IMR-90 (cell line): Measurements from ENCODE around the gene TOM1L1. TPM values are rescaled to one million over a fixed set of nuclear protein-coding genes. Genes with fewer than 3 reads are reported as not detected.

ENCODE experiments used
- ATAC-seq: fragments of 200-7000 bp; cut with Tn5 transposase; 2 replicates; pipeline ENCODE4 v1.9.1; 2020; ENCODE audit warnings: low read depth, mild to moderate bottlenecking, moderate library complexity
- BruUV-seq: library from RNA; stranded (reverse); fragments of 400-500 nt; replicated peaks from 2 replicates; lab custom pipeline; 2021; lab: Mats Ljungman, UMichigan
- CTCF ChIA-PET: fragments of 300-600 bp; formaldehyde crosslinking; extraction: SDS; loops from one replicate; lab custom pipeline; 2021; ENCODE audit warnings: antibody characterized with exemption; lab: Yijun Ruan, JAX
- POLR2A ChIA-PET: fragments of 300-600 bp; sonication (Branson Sonifier 250); formaldehyde crosslinking; loops from one replicate; lab custom pipeline; 2022; ENCODE audit warnings: antibody characterized with exemption; ENCODE audit not compliant: unreplicated experiment; lab: Charles Lee
- DNase-seq: peaks from one replicate; pipeline ENCODE4 v3.0.0; 2013
- H2AFZ ChIP-seq: replicated peaks from 2 replicates; pipeline ENCODE3; 2013; ENCODE audit warnings: low read length, mild to moderate bottlenecking; ENCODE audit not compliant: poor library complexity
- H2AK5ac ChIP-seq: 2 replicates; pipeline ENCODE4 v1.6.1; 2013; ENCODE audit warnings: low read depth, low read length, inconsistent platforms
- H2AK9ac ChIP-seq: replicated peaks from 2 replicates; pipeline ENCODE3; 2013; ENCODE audit warnings: mild to moderate bottlenecking, low read depth, low read length, moderate library complexity; ENCODE audit not compliant: poor library complexity
- H2BK120ac ChIP-seq: 2 replicates; pipeline ENCODE4 v1.6.1; 2013; ENCODE audit warnings: low read depth, low read length, inconsistent platforms
- H2BK15ac ChIP-seq: 3 replicates; pipeline ENCODE4 v1.6.1; 2013; ENCODE audit warnings: low read depth, low read length, inconsistent platforms
- H2BK20ac ChIP-seq: 2 replicates; pipeline ENCODE4 v1.6.1; 2013; ENCODE audit warnings: low read depth, mild to moderate bottlenecking, inconsistent platforms, low read length, moderate library complexity
- H2BK5ac ChIP-seq: 2 replicates; pipeline ENCODE4 v1.6.1; 2013; ENCODE audit warnings: mild to moderate bottlenecking, low read depth, low read length, inconsistent platforms; ENCODE audit not compliant: poor library complexity, severe bottlenecking
- H3K14ac ChIP-seq: replicated peaks from 2 replicates; pipeline ENCODE4 v1.6.1; 2013; ENCODE audit warnings: low read depth, low read length, inconsistent platforms
- H3K18ac ChIP-seq: 2 replicates; pipeline ENCODE4 v1.6.1; 2013; ENCODE audit warnings: low read depth, low read length, control low read depth
- H3K23ac ChIP-seq: 2 replicates; pipeline ENCODE4 v1.6.1; 2013; ENCODE audit warnings: low read depth, low read length, inconsistent platforms
- H3K27ac ChIP-seq: 2 replicates; pipeline ENCODE4 v1.5.1; 2013; ENCODE audit warnings: mild to moderate bottlenecking, control low read depth, low read length; ENCODE audit not compliant: insufficient read depth
- H3K27me3 ChIP-seq: 2 replicates; pipeline ENCODE4 v1.6.1; 2013; ENCODE audit warnings: low read length; ENCODE audit not compliant: control insufficient read depth, insufficient read depth
- H3K36me3 ChIP-seq: 2 replicates; pipeline ENCODE4 v1.6.1; 2013; ENCODE audit warnings: low read length, mixed read lengths; ENCODE audit not compliant: control insufficient read depth, insufficient read depth
- H3K4ac ChIP-seq: 2 replicates; pipeline ENCODE4 v1.6.1; 2013; ENCODE audit warnings: low read depth, low read length, inconsistent platforms
- H3K4me1 ChIP-seq: 2 replicates; pipeline ENCODE4 v1.6.1; 2013; ENCODE audit warnings: low read length, mixed read lengths; ENCODE audit not compliant: control insufficient read depth, insufficient read depth
- H3K4me2 ChIP-seq: 2 replicates; pipeline ENCODE4 v1.6.1; 2013; ENCODE audit warnings: low read depth, mild to moderate bottlenecking, control low read depth, low read length, moderate library complexity
- H3K4me3 ChIP-seq: 2 replicates; pipeline ENCODE4 v1.5.1; 2013; ENCODE audit warnings: low read depth, mild to moderate bottlenecking, control low read depth, low read length, moderate library complexity; ENCODE audit not compliant: insufficient read depth
- H3K56ac ChIP-seq: 2 replicates; pipeline ENCODE4 v1.6.1; 2013; ENCODE audit warnings: low read length, inconsistent platforms; ENCODE audit not compliant: insufficient read depth; ENCODE audit errors: extremely low read depth
- H3K79me1 ChIP-seq, 2 experiments: 2 replicates each; pipeline ENCODE4 v1.6.1; 2013; ENCODE audit warnings: low read length in 2 of 2, inconsistent platforms in 1 of 2, low read depth in 1 of 2
- H3K9ac ChIP-seq: 2 replicates; pipeline ENCODE4 v1.6.1; 2013; ENCODE audit warnings: low read depth, low read length, control low read depth
- H3K9me1 ChIP-seq: 2 replicates; pipeline ENCODE4 v1.6.1; 2013; ENCODE audit warnings: low read length, inconsistent platforms; ENCODE audit not compliant: insufficient read depth
- H3K9me3 ChIP-seq: 2 replicates; pipeline ENCODE4 v1.6.1; 2013; ENCODE audit warnings: low read length; ENCODE audit not compliant: control insufficient read depth, insufficient read depth
- H4K20me1 ChIP-seq: 2 replicates; pipeline ENCODE4 v1.6.1; 2013; ENCODE audit warnings: low read length, inconsistent platforms; ENCODE audit not compliant: insufficient read depth
- H4K5ac ChIP-seq: 2 replicates; pipeline ENCODE4 v1.6.1; 2013; ENCODE audit warnings: mild to moderate bottlenecking, low read depth, low read length, control low read depth
- H4K8ac ChIP-seq, 2 experiments: 2 replicates each; pipeline ENCODE4 v1.6.1; 2013; ENCODE audit warnings: low read depth in 2 of 2, low read length in 2 of 2, control low read depth in 1 of 2, inconsistent platforms in 1 of 2
- H4K91ac ChIP-seq: 2 replicates; pipeline ENCODE4 v1.6.1; 2013; ENCODE audit warnings: low read depth, low read length, inconsistent platforms; ENCODE audit not compliant: insufficient read depth
- BHLHE40 ChIP-seq: fragments of 150-350 bp; IDR thresholded peaks from 2 replicates; pipeline ENCODE4 v1.6.1; 2016; ENCODE audit warnings: mild to moderate bottlenecking, low read depth, low read length
- CEBPB ChIP-seq: IDR thresholded peaks from 2 replicates; pipeline ENCODE4 v1.6.1; 2012; ENCODE audit warnings: low read depth, low read length, improper control_type of control experiment
- CTCF ChIP-seq: conservative IDR thresholded peaks from 2 replicates; pipeline ENCODE4 v1.5.1; 2012; ENCODE audit warnings: mild to moderate bottlenecking, low read depth, low read length, improper control_type of control experiment
- FOS ChIP-seq: fragments of 150-350 bp; IDR thresholded peaks from 2 replicates; pipeline ENCODE4 v1.6.1; 2016; ENCODE audit warnings: low read depth, low read length
- MAFK ChIP-seq: IDR thresholded peaks from 2 replicates; pipeline ENCODE4 v1.6.1; 2012; ENCODE audit warnings: low read depth, low read length, improper control_type of control experiment
- MAZ ChIP-seq: IDR thresholded peaks from 2 replicates; pipeline ENCODE4 v1.6.1; 2012; ENCODE audit warnings: low read depth, mild to moderate bottlenecking, low read length, improper control_type of control experiment, moderate library complexity, borderline replicate concordance
- MXI1 ChIP-seq: IDR thresholded peaks from 2 replicates; pipeline ENCODE4 v1.6.1; 2012; ENCODE audit warnings: low read depth, mild to moderate bottlenecking, low read length, moderate library complexity, borderline replicate concordance
- NFE2L2 ChIP-seq: fragments of 150-350 bp; IDR thresholded peaks from 2 replicates; pipeline ENCODE4 v1.6.1; 2016; ENCODE audit warnings: low read depth, mild to moderate bottlenecking, low read length
- POLR2A ChIP-seq: IDR thresholded peaks from 2 replicates; pipeline ENCODE4 v1.6.1; 2012; ENCODE audit warnings: mild to moderate bottlenecking, low read depth, low read length
- RAD21 ChIP-seq: IDR thresholded peaks from 2 replicates; pipeline ENCODE4 v1.6.1; 2012; ENCODE audit warnings: low read length, improper control_type of control experiment
- RFX5 ChIP-seq: IDR thresholded peaks from 2 replicates; pipeline ENCODE4 v1.8.0; 2012; ENCODE audit warnings: low read depth, mild to moderate bottlenecking, low read length, moderate library complexity
- SMC3 ChIP-seq: fragments of 150-350 bp; IDR thresholded peaks from 2 replicates; pipeline ENCODE4 v1.6.1; 2016; ENCODE audit warnings: low read depth, mild to moderate bottlenecking, antibody characterized with exemption, low read length, moderate library complexity
- WGBS, 2 experiments: methylation state at CpG; one replicate each; pipeline versions ENCODE4 v1.1.5 to v1.1.7; 2013; ENCODE audit warnings: missing lambda C conversion rate in 2 of 2; ENCODE audit not compliant: insufficient read length in 1 of 2; ENCODE audit errors: extremely low coverage in 2 of 2; 5-methylcytosine and 5-hydroxymethylcytosine counted together
- dilution Hi-C: fragments of 300-500 bp; cut with HindIII; formaldehyde crosslinking; loops from one replicate; pipeline ENCODE4 v1.14.3; 2018; ENCODE audit warnings: low sequenced_read_pairs; ENCODE audit not compliant: unreplicated experiment
- in situ Hi-C: fragments of 300-500 bp; cut with MboI; formaldehyde crosslinking; loops from 3 replicates; pipeline ENCODE4 v1.14.3; 2019; ENCODE audit warnings: low sequenced_read_pairs, inconsistent platforms, mixed read lengths
- intact Hi-C: fragments of 100-400 bp; cut with micrococcal nuclease; formaldehyde crosslinking; loops from 2 replicates; pipeline ENCODE4 v1.10.0; 2022
- polyA plus RNA-seq, 3 experiments: library from polyadenylated mRNA; depleted of rRNA; stranded (reverse); fragments of >200 nt; gene quantifications; 2 replicates each; pipeline ENCODE4 v1.2.3, GENCODE V29; 2012; ENCODE audit warnings: low replicate concordance in 1 of 3
- total RNA-seq: library from RNA; depleted of rRNA; stranded (reverse); fragments of >200 nt; gene quantifications from 2 replicates; pipeline ENCODE4 v1.2.3, GENCODE V29; 2012
- TF ChIP-seq, protein P1 (sequence below): fragments of 150-350 bp; IDR thresholded peaks from 2 replicates; pipeline ENCODE4 v1.6.1; 2016; ENCODE audit warnings: low read depth, mild to moderate bottlenecking, low read length, moderate library complexity, borderline replicate concordance
- TF ChIP-seq, protein P2 (sequence below): fragments of 150-350 bp; IDR thresholded peaks from 2 replicates; pipeline ENCODE4 v1.6.1; 2017; ENCODE audit warnings: mild to moderate bottlenecking, antibody characterized with exemption, low read length, low read depth

The TOM1L1 gene
- total and polyA plus RNA-seq, 2 of the 4 experiments (the other 2 are of a cell fraction): 13.0 to 20.1 TPM

DNA sequence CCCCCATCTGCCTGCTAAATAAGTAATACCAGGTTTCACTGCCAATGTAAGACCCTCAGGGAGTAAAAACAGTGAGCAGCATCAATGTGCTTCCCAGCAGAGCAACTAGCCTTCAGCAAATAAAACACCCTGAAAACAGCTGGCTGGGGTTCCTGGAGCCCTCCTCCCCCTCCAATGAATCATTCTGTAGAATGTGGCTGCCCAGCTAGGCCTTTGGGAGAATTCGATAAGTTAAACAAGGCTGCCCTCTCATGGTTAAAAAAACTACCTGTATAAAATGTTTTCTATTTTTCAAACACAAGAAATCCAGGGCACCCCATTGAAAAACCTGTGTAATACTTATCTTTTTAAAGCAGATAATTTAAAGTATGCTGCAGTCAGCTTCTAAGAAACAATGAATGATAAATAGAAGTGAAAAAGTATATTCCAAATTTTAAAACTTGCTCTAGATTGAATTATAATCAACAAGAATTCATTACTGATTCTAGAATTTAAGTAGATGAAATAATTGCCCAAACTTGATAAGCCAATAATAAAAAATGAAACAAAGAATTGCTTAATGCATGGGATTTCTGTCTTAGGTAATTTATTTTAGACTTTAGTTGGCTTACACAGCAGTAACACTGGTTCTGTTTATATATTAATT is 9.4 kb upstream of the TOM1L1 start:
- Histone ChIP-seq H2BK120ac (no peak overlapping the region), H2AK5ac (no peak overlapping the region), H3K79me1 (no peaks in the 10 kb centered on the region), H2AK9ac (no peak overlapping the region), H3K23ac (no peak overlapping the region), H3K9me1 (no peaks in the 10 kb centered on the region), H3K36me3 (no peaks in the 10 kb centered on the region), H3K4ac (no peak overlapping the region), H2BK15ac (no peak overlapping the region), H3K9me3 (no peaks in the 10 kb centered on the region), H2BK5ac (no peak overlapping the region), H3K4me2 (no peak overlapping the region), H2AFZ (no peak overlapping the region), H3K14ac (no peak overlapping the region), H4K8ac (no peak overlapping the region), H3K27ac (no peak overlapping the region), H2BK20ac (no peak overlapping the region), H4K20me1 (no peaks in the 10 kb centered on the region), H4K5ac (no peak overlapping the region), H3K9ac (no peak overlapping the region), H4K91ac (no peak overlapping the region), H3K4me3 (no peak overlapping the region), H3K4me1 (no peaks in the 10 kb centered on the region), H3K56ac (no peak overlapping the region), H3K27me3 (peaks cover 6% of the 10 kb centered on the region), H3K18ac (no peak overlapping the region)
- ChIA-PET POLR2A (no interaction called here), CTCF (interaction anchor here (0.7 kb wide), 1 partner anchor 9 kb away, joined by 4 read pairs; no protein-coding TSS in a partner anchor)
- in situ Hi-C loops (no loop called here), dilution Hi-C loops (no loop called here), intact Hi-C loops (no loop called here)
- WGBS, 2 experiments: no CpG with 5 or more reads among the region's 1 CpG
- BruUV-seq: no TSS peak
- peak; percentile 98 for ATAC-seq
- peak; percentile 73 for DNase-seq
- no peak for TF ChIP-seq BHLHE40
- TF ChIP-seq MAFK: no peak
- peak; percentile 82 for TF ChIP-seq RAD21
- TF ChIP-seq MXI1: no peak
- TF ChIP-seq MAZ: peak; percentile 55; the same call in 1 of the 2 replicates
- no peak for TF ChIP-seq NFE2L2
- no peak for TF ChIP-seq CEBPB
- TF ChIP-seq FOS: 0 out of 2 replicates have a peak, but pooled peaks have one; percentile 33
- no peak for TF ChIP-seq POLR2A
- peak; percentile 64 for TF ChIP-seq SMC3
- TF ChIP-seq, protein P1, sequence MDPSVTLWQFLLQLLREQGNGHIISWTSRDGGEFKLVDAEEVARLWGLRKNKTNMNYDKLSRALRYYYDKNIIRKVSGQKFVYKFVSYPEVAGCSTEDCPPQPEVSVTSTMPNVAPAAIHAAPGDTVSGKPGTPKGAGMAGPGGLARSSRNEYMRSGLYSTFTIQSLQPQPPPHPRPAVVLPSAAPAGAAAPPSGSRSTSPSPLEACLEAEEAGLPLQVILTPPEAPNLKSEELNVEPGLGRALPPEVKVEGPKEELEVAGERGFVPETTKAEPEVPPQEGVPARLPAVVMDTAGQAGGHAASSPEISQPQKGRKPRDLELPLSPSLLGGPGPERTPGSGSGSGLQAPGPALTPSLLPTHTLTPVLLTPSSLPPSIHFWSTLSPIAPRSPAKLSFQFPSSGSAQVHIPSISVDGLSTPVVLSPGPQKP: no peak
- TF ChIP-seq, protein P2, sequence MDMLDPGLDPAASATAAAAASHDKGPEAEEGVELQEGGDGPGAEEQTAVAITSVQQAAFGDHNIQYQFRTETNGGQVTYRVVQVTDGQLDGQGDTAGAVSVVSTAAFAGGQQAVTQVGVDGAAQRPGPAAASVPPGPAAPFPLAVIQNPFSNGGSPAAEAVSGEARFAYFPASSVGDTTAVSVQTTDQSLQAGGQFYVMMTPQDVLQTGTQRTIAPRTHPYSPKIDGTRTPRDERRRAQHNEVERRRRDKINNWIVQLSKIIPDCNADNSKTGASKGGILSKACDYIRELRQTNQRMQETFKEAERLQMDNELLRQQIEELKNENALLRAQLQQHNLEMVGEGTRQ: no peak
- TF ChIP-seq CTCF: peak; percentile 68
- TF ChIP-seq RFX5: no peak
